Keratinocyte (primary cell): ENCODE measurements around the gene CTNNBL1. TPM values are rescaled to one million over a fixed set of nuclear protein-coding genes. Genes with fewer than 3 reads are reported as not detected.

Source experiments
- DNase-seq: peaks from one replicate; pipeline ENCODE4 v3.0.0-alpha.2; 2011; ENCODE audit warnings: low read depth, missing footprints, low spot score
- FAIRE-seq: peaks from 2 replicates; lab custom pipeline; 2011; peaks lifted over from hg19 to GRCh38; lab: Jason Lieb, UNC
- H2AFZ ChIP-seq: 2 replicates; pipeline ENCODE4 v1.6.0; 2012; ENCODE audit warnings: low read length, control low read depth, inconsistent platforms; ENCODE audit not compliant: control insufficient read depth
- H3K27ac ChIP-seq: 2 replicates; pipeline ENCODE4 v1.5.1; 2011; ENCODE audit warnings: low read length; ENCODE audit not compliant: control insufficient read depth, insufficient read depth
- H3K27me3 ChIP-seq: 3 replicates; pipeline ENCODE4 v1.6.0; 2011; ENCODE audit warnings: low read length; ENCODE audit not compliant: control insufficient read depth, insufficient read depth; ENCODE audit errors: extremely low read depth
- H3K36me3 ChIP-seq, 2 experiments: 2 replicates in 1 of 2; 3 replicates in 1 of 2; pipeline ENCODE4 v1.5.1; 2011; ENCODE audit warnings: low read length in 2 of 2, mild to moderate bottlenecking in 1 of 2; ENCODE audit not compliant: control insufficient read depth in 2 of 2, insufficient read depth in 2 of 2; ENCODE audit errors: extremely low read depth in 1 of 2
- H3K4me1 ChIP-seq: 3 replicates; pipeline ENCODE4 v1.5.1; 2011; ENCODE audit warnings: low read length; ENCODE audit not compliant: control insufficient read depth, insufficient read depth; ENCODE audit errors: extremely low read depth
- H3K4me2 ChIP-seq: 3 replicates; pipeline ENCODE4 v1.6.0; 2011; ENCODE audit warnings: low read depth, low read length; ENCODE audit not compliant: control insufficient read depth, insufficient read depth; ENCODE audit errors: extremely low read depth
- H3K4me3 ChIP-seq, 3 experiments: fragments of 200-600 bp in 1 of 3; sonication (generic) in 1 of 3; 2 replicates in 2 of 3; 3 replicates in 1 of 3; pipeline ENCODE4 v1.5.1; 2011 to 2016; ENCODE audit warnings: low read length in 3 of 3, mild to moderate bottlenecking in 3 of 3, control low read depth in 2 of 3, inconsistent platforms in 1 of 3, low read depth in 1 of 3, mixed read lengths in 1 of 3, mixed run types in 1 of 3, moderate library complexity in 1 of 3; ENCODE audit not compliant: control insufficient read depth in 2 of 3, insufficient read depth in 2 of 3; ENCODE audit errors: extremely low read depth in 1 of 3
- H3K79me2 ChIP-seq: 2 replicates; pipeline ENCODE4 v1.6.0; 2012; ENCODE audit warnings: low read length; ENCODE audit not compliant: control insufficient read depth, insufficient read depth
- H3K9ac ChIP-seq: 3 replicates; pipeline ENCODE4 v1.6.0; 2011; ENCODE audit warnings: low read length; ENCODE audit not compliant: control insufficient read depth, insufficient read depth; ENCODE audit errors: extremely low read depth
- H3K9me1 ChIP-seq: 3 replicates; pipeline ENCODE4 v1.6.0; 2011; ENCODE audit warnings: low read length; ENCODE audit not compliant: control insufficient read depth, insufficient read depth; ENCODE audit errors: extremely low read depth
- H3K9me3 ChIP-seq: 2 replicates; pipeline ENCODE4 v1.5.1; 2012; ENCODE audit warnings: low read depth, low read length; ENCODE audit not compliant: control insufficient read depth
- H4K20me1 ChIP-seq: 3 replicates; pipeline ENCODE4 v1.6.0; 2011; ENCODE audit warnings: low read length; ENCODE audit not compliant: control insufficient read depth, insufficient read depth; ENCODE audit errors: extremely low read depth
- EZH2 ChIP-seq: IDR thresholded peaks from one replicate; pipeline ENCODE4 v1.6.1; 2012; ENCODE audit warnings: inconsistent platforms, mild to moderate bottlenecking, low read length, moderate library complexity
- dilution Hi-C: fragments of 300-500 bp; cut with MboI; formaldehyde crosslinking; loops from one replicate; pipeline ENCODE4 v1.7.0; 2020; ENCODE audit warnings: low sequenced_read_pairs; ENCODE audit not compliant: extremely low pct_ligation_motif_present
- polyA plus RNA-seq, 5 experiments: library from polyadenylated mRNA; depleted of rRNA in 3 of 5; stranded (reverse) in 3 of 5; stranded (forward) in 1 of 5; unstranded in 1 of 5; fragments of >200 nt; gene quantifications; 1 replicate in 1 of 5; 2 replicates in 3 of 5; 3 replicates in 1 of 5; pipeline versions ENCODE4 v1.2.1 to v1.2.3, GENCODE V29; 2011 to 2012; ENCODE audit warnings: missing spikeins in 2 of 5, low read depth in 1 of 5, low replicate concordance in 1 of 5
- TF ChIP-seq, protein P1 (sequence below), 3 experiments: IDR thresholded peaks in 1 of 3; conservative IDR thresholded peaks in 1 of 3; optimal IDR thresholded peaks in 1 of 3; 2 replicates in 2 of 3; 3 replicates in 1 of 3; pipeline versions ENCODE3 to v1.5.1; 2011; ENCODE audit warnings: low read length in 3 of 3, mild to moderate bottlenecking in 3 of 3, moderate library complexity in 2 of 3, control low read depth in 1 of 3, inconsistent platforms in 1 of 3; ENCODE audit not compliant: insufficient read depth in 2 of 3; ENCODE audit errors: extremely low read depth in 1 of 3

CTNNBL1 gene
- polyA plus RNA-seq, 1 donor (not counting 4 experiments of a cell fraction or from before 2014, with no cell fraction given), result 37.0 TPM

DNA sequence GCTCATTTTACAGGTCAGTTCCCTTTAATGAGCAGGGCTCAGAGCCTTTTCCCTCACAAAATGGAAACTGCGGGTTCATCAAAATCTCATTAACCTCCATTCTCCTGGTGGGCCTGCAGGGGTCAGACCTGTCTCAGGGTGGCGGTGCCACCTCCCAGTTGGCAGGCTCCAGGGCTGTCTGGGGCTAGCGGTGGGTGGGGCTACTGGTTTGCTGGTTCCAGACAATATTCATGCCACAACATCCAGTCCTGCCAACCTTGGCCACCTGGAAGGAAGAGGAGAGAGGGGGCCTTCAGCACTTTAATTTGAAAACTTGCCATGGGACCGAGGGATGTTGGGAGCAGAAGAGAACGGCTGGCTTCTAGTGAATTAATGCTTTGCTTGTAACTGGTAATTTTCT lies 41.9 kb upstream of the CTNNBL1 start:
- dilution Hi-C loops, result no loop called here
- Histone ChIP-seq H3K27ac (no peak overlapping the region), H3K27me3 (peaks cover 4% of the 10 kb centered on the region), H3K9me3 (no peaks in the 10 kb centered on the region), H3K4me2 (no peak overlapping the region), H4K20me1 (no peaks in the 10 kb centered on the region), H3K4me3 (no peak overlapping the region), H3K9ac (no peak overlapping the region), H2AFZ (no peak overlapping the region), H3K36me3 (no peaks in the 10 kb centered on the region), H3K4me1 (no peaks in the 10 kb centered on the region), H3K79me2 (no peaks in the 10 kb centered on the region), H3K9me1 (no peaks in the 10 kb centered on the region)
- DNase-seq (no peak), FAIRE-seq (no peak)
- TF ChIP-seq, protein P1, sequence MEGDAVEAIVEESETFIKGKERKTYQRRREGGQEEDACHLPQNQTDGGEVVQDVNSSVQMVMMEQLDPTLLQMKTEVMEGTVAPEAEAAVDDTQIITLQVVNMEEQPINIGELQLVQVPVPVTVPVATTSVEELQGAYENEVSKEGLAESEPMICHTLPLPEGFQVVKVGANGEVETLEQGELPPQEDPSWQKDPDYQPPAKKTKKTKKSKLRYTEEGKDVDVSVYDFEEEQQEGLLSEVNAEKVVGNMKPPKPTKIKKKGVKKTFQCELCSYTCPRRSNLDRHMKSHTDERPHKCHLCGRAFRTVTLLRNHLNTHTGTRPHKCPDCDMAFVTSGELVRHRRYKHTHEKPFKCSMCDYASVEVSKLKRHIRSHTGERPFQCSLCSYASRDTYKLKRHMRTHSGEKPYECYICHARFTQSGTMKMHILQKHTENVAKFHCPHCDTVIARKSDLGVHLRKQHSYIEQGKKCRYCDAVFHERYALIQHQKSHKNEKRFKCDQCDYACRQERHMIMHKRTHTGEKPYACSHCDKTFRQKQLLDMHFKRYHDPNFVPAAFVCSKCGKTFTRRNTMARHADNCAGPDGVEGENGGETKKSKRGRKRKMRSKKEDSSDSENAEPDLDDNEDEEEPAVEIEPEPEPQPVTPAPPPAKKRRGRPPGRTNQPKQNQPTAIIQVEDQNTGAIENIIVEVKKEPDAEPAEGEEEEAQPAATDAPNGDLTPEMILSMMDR (optimal IDR thresholded peaks at IDR 0.05 in 1 of 3, IDR thresholded peaks at IDR 0.05 in 1 of 3, conservative IDR thresholded peaks at IDR 0.05 in 1 of 3; ENCODE audit: extremely low read depth in 1 of 3, insufficient read depth in 2 of 3, low read length in 3 of 3), result peak; percentile 38 to 64 (median 41)
- no peak for TF ChIP-seq EZH2

DNA sequence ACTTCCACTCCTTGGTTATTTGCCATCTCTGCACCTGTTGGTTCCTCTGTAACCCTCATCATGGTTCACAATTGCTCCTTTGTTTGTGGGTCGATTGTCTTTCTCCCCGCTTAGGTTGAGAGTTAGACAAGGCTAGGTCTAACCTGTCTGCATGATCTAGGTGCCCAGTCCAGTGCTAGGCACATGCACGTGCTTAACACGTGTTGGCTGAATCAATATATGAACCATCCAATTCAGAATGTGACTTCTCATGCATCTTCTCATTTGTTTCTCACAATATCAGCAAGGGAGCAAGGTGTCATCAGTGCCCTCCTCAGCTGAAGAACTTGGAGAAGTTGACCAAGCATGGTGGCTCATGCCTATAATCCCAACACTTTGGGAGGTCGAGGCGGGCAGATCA lies 36.9 kb upstream of the CTNNBL1 start:
- Histone ChIP-seq H2AFZ (no peak overlapping the region), H3K4me2 (no peak overlapping the region), H3K4me3 (no peak overlapping the region), H3K9me3 (no peaks in the 10 kb centered on the region), H4K20me1 (no peaks in the 10 kb centered on the region), H3K36me3 (no peaks in the 10 kb centered on the region), H3K27me3 (no peaks in the 10 kb centered on the region), H3K4me1 (no peaks in the 10 kb centered on the region), H3K9me1 (no peaks in the 10 kb centered on the region), H3K9ac (no peak overlapping the region), H3K79me2 (no peaks in the 10 kb centered on the region), H3K27ac (no peak overlapping the region)
- dilution Hi-C loops, result no loop called here
- TF ChIP-seq, protein P1 (optimal IDR thresholded peaks at IDR 0.05 in 1 of 3, IDR thresholded peaks at IDR 0.05 in 1 of 3, conservative IDR thresholded peaks at IDR 0.05 in 1 of 3; ENCODE audit: extremely low read depth in 1 of 3, insufficient read depth in 2 of 3, low read length in 3 of 3), result no peak
- no peak for TF ChIP-seq EZH2
- DNase-seq (no peak), FAIRE-seq (no peak)
